Endothelial cell of umbilical vein (primary cell): ENCODE data around the gene TMEM138. TPM values are rescaled to one million over a fixed set of nuclear protein-coding genes. Genes with fewer than 3 reads are reported as not detected.

Experiments
- BruUV-seq: library from RNA; stranded (reverse); fragments of 400-500 nt; replicated peaks from 2 replicates; lab custom pipeline; 2021; lab: Mats Ljungman, UMichigan
- CTCF ChIA-PET: fragments of 300-600, 350-600 bp; sonication (Branson Sonifier 250); formaldehyde crosslinking; loops from one replicate; lab custom pipeline; 2021; ENCODE audit warnings: antibody characterized with exemption, inconsistent platforms; lab: Charles Lee
- POLR2A ChIA-PET: fragments of 300-600, 350-600 bp; sonication (Branson Sonifier 250); formaldehyde crosslinking; loops from one replicate; lab custom pipeline; 2021; ENCODE audit warnings: antibody characterized with exemption, inconsistent platforms; lab: Charles Lee
- DNase-seq: peaks from one replicate; pipeline ENCODE4 v3.0.0-alpha.2; 2011; ENCODE audit warnings: low read depth, low spot score
- FAIRE-seq: peaks from 2 replicates; lab custom pipeline; 2011; peaks lifted over from hg19 to GRCh38; lab: Jason Lieb, UNC
- H2AFZ ChIP-seq: 2 replicates; pipeline ENCODE4 v1.6.0; 2012; ENCODE audit warnings: low read depth, low read length, control low read depth, inconsistent platforms
- H3K27ac ChIP-seq: 2 replicates; pipeline ENCODE4 v1.5.1; 2011; ENCODE audit warnings: low read depth, mild to moderate bottlenecking, control low read depth, low read length, moderate library complexity; ENCODE audit not compliant: insufficient read depth
- H3K27me3 ChIP-seq, 2 experiments: 2 replicates each; pipeline versions ENCODE4 v1.6.0 to v1.6.1; 2011; ENCODE audit warnings: low read length in 2 of 2, mixed read lengths in 1 of 2; ENCODE audit not compliant: control insufficient read depth in 2 of 2, insufficient read depth in 2 of 2
- H3K36me3 ChIP-seq, 2 experiments: 2 replicates in 1 of 2; 3 replicates in 1 of 2; pipeline ENCODE4 v1.5.1; 2011; ENCODE audit warnings: low read length in 2 of 2, mild to moderate bottlenecking in 1 of 2, moderate library complexity in 1 of 2; ENCODE audit not compliant: control insufficient read depth in 2 of 2, insufficient read depth in 2 of 2; ENCODE audit errors: extremely low read depth in 1 of 2
- H3K4me1 ChIP-seq: 3 replicates; pipeline ENCODE4 v1.5.1; 2011; ENCODE audit warnings: mild to moderate bottlenecking, low read length; ENCODE audit not compliant: control insufficient read depth, insufficient read depth; ENCODE audit errors: extremely low read depth
- H3K4me2 ChIP-seq: 2 replicates; pipeline ENCODE4 v1.6.1; 2011; ENCODE audit warnings: low read length, control low read depth, mixed read lengths; ENCODE audit not compliant: insufficient read depth
- H3K4me3 ChIP-seq, 3 experiments: fragments of 200-600 bp in 1 of 3; sonication (generic), shearing (Covaris generic) in 1 of 3; replicated peaks in 1 of 3; 2 replicates each; pipeline ENCODE4 v1.5.1; 2011 to 2016; ENCODE audit warnings: control low read depth in 3 of 3, low read length in 3 of 3, mild to moderate bottlenecking in 2 of 3, inconsistent platforms in 1 of 3, low read depth in 1 of 3, moderate library complexity in 1 of 3; ENCODE audit not compliant: insufficient read depth in 1 of 3
- H3K79me2 ChIP-seq: 2 replicates; pipeline ENCODE4 v1.6.0; 2012; ENCODE audit warnings: low read length, inconsistent platforms; ENCODE audit not compliant: control insufficient read depth, insufficient read depth
- H3K9ac ChIP-seq: replicated peaks from 2 replicates; pipeline ENCODE3; 2011; ENCODE audit warnings: low read length, control low read depth; ENCODE audit not compliant: insufficient read depth; ENCODE audit errors: extremely low read depth
- H3K9me1 ChIP-seq: replicated peaks from 3 replicates; pipeline ENCODE4 v1.6.0; 2011; ENCODE audit warnings: mild to moderate bottlenecking, low read length; ENCODE audit not compliant: control insufficient read depth, insufficient read depth; ENCODE audit errors: extremely low read depth
- H3K9me3 ChIP-seq: replicated peaks from 2 replicates; pipeline ENCODE4 v1.5.1; 2012; ENCODE audit warnings: low read length, inconsistent platforms; ENCODE audit not compliant: control insufficient read depth, insufficient read depth
- H4K20me1 ChIP-seq: replicated peaks from 2 replicates; pipeline ENCODE3; 2011; ENCODE audit warnings: mild to moderate bottlenecking, low read length; ENCODE audit not compliant: control insufficient read depth, insufficient read depth; ENCODE audit errors: extremely low read depth
- FOS ChIP-seq: IDR thresholded peaks from 2 replicates; pipeline ENCODE4 v1.6.1; 2011; ENCODE audit warnings: mild to moderate bottlenecking, low read length, moderate library complexity, borderline replicate concordance; ENCODE audit not compliant: insufficient read depth
- GATA2 ChIP-seq: IDR thresholded peaks from 2 replicates; pipeline ENCODE4 v1.7.0; 2011; ENCODE audit warnings: low read depth, mild to moderate bottlenecking, moderate library complexity, mixed read lengths, low read length; ENCODE audit not compliant: insufficient read length, insufficient read depth
- JUN ChIP-seq: IDR thresholded peaks from 2 replicates; pipeline ENCODE4 v1.6.1; 2011; ENCODE audit warnings: borderline replicate concordance, low read depth; ENCODE audit not compliant: insufficient read length, insufficient read depth
- MAX ChIP-seq: IDR thresholded peaks from 2 replicates; pipeline ENCODE4 v1.6.1; 2011; ENCODE audit not compliant: insufficient read depth, insufficient read length
- MYC ChIP-seq: IDR thresholded peaks from one replicate; pipeline ENCODE4 v1.6.1; 2011; ENCODE audit warnings: mild to moderate bottlenecking, low read depth, low read length
- POLR2A ChIP-seq: IDR thresholded peaks from 2 replicates; pipeline ENCODE4 v1.6.1; 2012; ENCODE audit warnings: low read depth, mild to moderate bottlenecking, control low read depth, low read length
- POLR2AphosphoS5 ChIP-seq: IDR thresholded peaks from 2 replicates; pipeline ENCODE4 v1.6.1; 2012; ENCODE audit warnings: low read depth, mild to moderate bottlenecking, control low read depth, low read length, moderate library complexity; ENCODE audit not compliant: insufficient read depth
- dilution Hi-C: fragments of 300-500 bp; cut with MboI; formaldehyde crosslinking; loops from one replicate; pipeline ENCODE4 v1.15.0; 2019; ENCODE audit warnings: low sequenced_read_pairs; ENCODE audit not compliant: extremely low pct_ligation_motif_present
- intact Hi-C: fragments of 100-400 bp; cut with micrococcal nuclease; formaldehyde crosslinking; loops from one replicate; pipeline ENCODE4 v1.10.0; 2022
- polyA plus RNA-seq, 4 experiments: library from polyadenylated mRNA; depleted of rRNA in 3 of 4; stranded (reverse) in 3 of 4; unstranded in 1 of 4; fragments of >200 nt; gene quantifications; 2 replicates each; pipeline versions ENCODE4 v1.2.1 to v1.2.3, GENCODE V29; 2011 to 2012; ENCODE audit warnings: missing spikeins in 1 of 4
- total RNA-seq: library from RNA; stranded (reverse); gene quantifications from 2 replicates; pipeline ENCODE4 v1.2.3, GENCODE V29; 2021
- TF ChIP-seq, protein P1 (sequence below), 2 donors: IDR thresholded peaks; 1 replicate in 1 of 2; 2 replicates in 1 of 2; pipeline ENCODE4 v1.5.1; 2011; ENCODE audit warnings: low read length in 2 of 2, mild to moderate bottlenecking in 2 of 2, moderate library complexity in 2 of 2, control low read depth in 1 of 2, inconsistent platforms in 1 of 2, low read depth in 1 of 2; ENCODE audit not compliant: insufficient read depth in 1 of 2; ENCODE audit errors: extremely low read depth in 1 of 2

TMEM138 gene
- total and polyA plus RNA-seq, 2 donors (not counting 3 experiments of a cell fraction or from before 2014, with no cell fraction given): 37.9 to 60.0 TPM

- peak overlapping the region; percentile 86 for H3K9ac ChIP-seq
- CTCF ChIA-PET: interaction anchor here (0.9 to 10.8 kb wide), 7 partner anchors 9 to 31 kb away, joined by 3 to 89 read pairs (median 6); partner anchors contain the start of gene TMEM216
Observed at GRCh38 chr11:61362542-61362875, 335 bp downstream of the TMEM138 start.

More at GRCh38 chr11:61362542-61362875, 335 bp downstream of the TMEM138 start:
- no peak for FAIRE-seq
- H4K20me1 ChIP-seq: no peaks in the 10 kb centered on the region
- no peaks in the 10 kb centered on the region for H3K9me3 ChIP-seq
- peaks cover 26% of the 10 kb centered on the region for H3K79me2 ChIP-seq
- no peak for DNase-seq
- intact Hi-C loops (loop anchor here (1.0 to 2.0 kb wide), 2 partner anchors 29 to 66 kb away; partner anchors contain the start of genes CPSF7, DDB1 and TKFC), dilution Hi-C loops (no loop called here)
- peaks cover 18% of the 10 kb centered on the region for H3K4me1 ChIP-seq
- BruUV-seq: TSS peak; percentile 65
- H2AFZ ChIP-seq: peak overlapping the region; percentile 63
- TF ChIP-seq MAX: no peak
- no peak for TF ChIP-seq POLR2A
- no peak for TF ChIP-seq FOS
- no peak for TF ChIP-seq POLR2AphosphoS5
- TF ChIP-seq, protein P1, sequence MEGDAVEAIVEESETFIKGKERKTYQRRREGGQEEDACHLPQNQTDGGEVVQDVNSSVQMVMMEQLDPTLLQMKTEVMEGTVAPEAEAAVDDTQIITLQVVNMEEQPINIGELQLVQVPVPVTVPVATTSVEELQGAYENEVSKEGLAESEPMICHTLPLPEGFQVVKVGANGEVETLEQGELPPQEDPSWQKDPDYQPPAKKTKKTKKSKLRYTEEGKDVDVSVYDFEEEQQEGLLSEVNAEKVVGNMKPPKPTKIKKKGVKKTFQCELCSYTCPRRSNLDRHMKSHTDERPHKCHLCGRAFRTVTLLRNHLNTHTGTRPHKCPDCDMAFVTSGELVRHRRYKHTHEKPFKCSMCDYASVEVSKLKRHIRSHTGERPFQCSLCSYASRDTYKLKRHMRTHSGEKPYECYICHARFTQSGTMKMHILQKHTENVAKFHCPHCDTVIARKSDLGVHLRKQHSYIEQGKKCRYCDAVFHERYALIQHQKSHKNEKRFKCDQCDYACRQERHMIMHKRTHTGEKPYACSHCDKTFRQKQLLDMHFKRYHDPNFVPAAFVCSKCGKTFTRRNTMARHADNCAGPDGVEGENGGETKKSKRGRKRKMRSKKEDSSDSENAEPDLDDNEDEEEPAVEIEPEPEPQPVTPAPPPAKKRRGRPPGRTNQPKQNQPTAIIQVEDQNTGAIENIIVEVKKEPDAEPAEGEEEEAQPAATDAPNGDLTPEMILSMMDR (IDR thresholded peaks at IDR 0.05; ENCODE audit: extremely low read depth in 1 of 2, insufficient read depth in 1 of 2, low read depth in 1 of 2, low read length in 2 of 2): no peak
- TF ChIP-seq GATA2: no peak
- TF ChIP-seq JUN: no peak
- TF ChIP-seq MYC: no peak
- H3K27me3 ChIP-seq: no peaks in the 10 kb centered on the region
- POLR2A ChIA-PET: interaction anchor here (1.5 to 2.3 kb wide), 5 partner anchors 12 to 28 kb away, joined by 4 to 17 read pairs (median 8); partner anchors contain the start of genes DDB1 and TKFC
- peak overlapping the region; percentile 47 for H3K4me2 ChIP-seq
- peaks cover 5 to 16% of the 10 kb centered on the region in 2 experiments for H3K36me3 ChIP-seq
- peak overlapping the region; percentile 63 for H3K27ac ChIP-seq
- no peaks in the 10 kb centered on the region for H3K9me1 ChIP-seq
- peak overlapping the region; percentile 44 to 83 (median 53) for H3K4me3 ChIP-seq
